ENCODE measurements around the gene CIT. TPM values are rescaled to one million over a fixed set of nuclear protein-coding genes. Genes with fewer than 3 reads are reported as not detected.

CIT gene
- total RNA-seq, 2 experiments from 2014 or later, result 43.3 to 48.4 TPM

GRCh38 chr12:119775246-119775895, 101.7 kb downstream of the CIT start:
- TF ChIP-seq, protein P1, sequence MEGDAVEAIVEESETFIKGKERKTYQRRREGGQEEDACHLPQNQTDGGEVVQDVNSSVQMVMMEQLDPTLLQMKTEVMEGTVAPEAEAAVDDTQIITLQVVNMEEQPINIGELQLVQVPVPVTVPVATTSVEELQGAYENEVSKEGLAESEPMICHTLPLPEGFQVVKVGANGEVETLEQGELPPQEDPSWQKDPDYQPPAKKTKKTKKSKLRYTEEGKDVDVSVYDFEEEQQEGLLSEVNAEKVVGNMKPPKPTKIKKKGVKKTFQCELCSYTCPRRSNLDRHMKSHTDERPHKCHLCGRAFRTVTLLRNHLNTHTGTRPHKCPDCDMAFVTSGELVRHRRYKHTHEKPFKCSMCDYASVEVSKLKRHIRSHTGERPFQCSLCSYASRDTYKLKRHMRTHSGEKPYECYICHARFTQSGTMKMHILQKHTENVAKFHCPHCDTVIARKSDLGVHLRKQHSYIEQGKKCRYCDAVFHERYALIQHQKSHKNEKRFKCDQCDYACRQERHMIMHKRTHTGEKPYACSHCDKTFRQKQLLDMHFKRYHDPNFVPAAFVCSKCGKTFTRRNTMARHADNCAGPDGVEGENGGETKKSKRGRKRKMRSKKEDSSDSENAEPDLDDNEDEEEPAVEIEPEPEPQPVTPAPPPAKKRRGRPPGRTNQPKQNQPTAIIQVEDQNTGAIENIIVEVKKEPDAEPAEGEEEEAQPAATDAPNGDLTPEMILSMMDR (IDR thresholded peaks at IDR 0.05), result no peak
- DNase-seq (no peak), ATAC-seq (no peak)
- Mint-ChIP-seq H3K4me3 (no peak overlapping the region), H3K27ac (no peak overlapping the region), H3K36me3 (ENCODE audit: low read depth) (peaks cover 23% of the 10 kb centered on the region), H3K27me3 (no peaks in the 10 kb centered on the region), H3K9me3 (no peaks in the 10 kb centered on the region), H3K4me1 (ENCODE audit: low read depth) (no peaks in the 10 kb centered on the region)
- intact Hi-C loops (cut with micrococcal nuclease), result no loop called here
- ChIA-PET CTCF (no interaction called here), POLR2A (no interaction called here)

DNA sequence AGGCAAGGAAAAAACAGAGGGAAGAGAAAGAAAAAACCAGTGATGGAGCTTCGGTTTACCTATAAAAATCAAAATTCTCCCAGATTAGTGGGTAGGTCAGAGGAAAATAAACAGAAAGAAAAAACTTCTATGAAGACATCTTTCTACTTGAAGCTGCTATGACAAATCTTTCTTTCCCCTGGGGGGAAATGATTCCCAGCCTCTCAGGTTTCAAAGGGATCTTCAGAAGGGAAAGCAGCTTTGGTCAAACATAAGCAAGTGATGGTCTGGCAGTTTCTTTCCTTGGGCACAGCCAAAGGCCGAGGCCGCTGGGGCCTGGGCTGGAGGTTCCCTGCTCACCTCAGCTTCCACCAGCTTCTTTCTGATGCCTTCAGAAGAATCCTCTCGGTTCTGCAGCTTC, 104.7 kb downstream of the CIT start:
- Mint-ChIP-seq H3K36me3 (ENCODE audit: low read depth) (peaks cover 24% of the 10 kb centered on the region), H3K27ac (no peak overlapping the region), H3K9me3 (no peaks in the 10 kb centered on the region), H3K4me3 (no peak overlapping the region), H3K27me3 (no peaks in the 10 kb centered on the region), H3K4me1 (ENCODE audit: low read depth) (no peaks in the 10 kb centered on the region)
- ChIA-PET CTCF (interaction anchor here (1.1 kb wide), 1 partner anchor 9 kb away, joined by 5 read pairs; no protein-coding TSS in a partner anchor), POLR2A (no interaction called here)
- intact Hi-C loops (cut with micrococcal nuclease), result no loop called here
- DNase-seq (no peak), ATAC-seq (no peak)
- TF ChIP-seq, protein P1 (IDR thresholded peaks at IDR 0.05), result no peak

- no peak overlapping the region for H3K27ac Mint-ChIP-seq
- TF ChIP-seq, protein P1 (IDR thresholded peaks at IDR 0.05), result no peak
- H3K27me3 Mint-ChIP-seq, result no peaks in the 10 kb centered on the region
- intact Hi-C loops (cut with micrococcal nuclease), result no loop called here
- H3K4me3 Mint-ChIP-seq, result no peak overlapping the region
- H3K9me3 Mint-ChIP-seq, result no peaks in the 10 kb centered on the region
- no peaks in the 10 kb centered on the region for H3K4me1 Mint-ChIP-seq (ENCODE audit: low read depth)
- H3K36me3 Mint-ChIP-seq (ENCODE audit: low read depth), result peaks cover 30% of the 10 kb centered on the region
- DNase-seq (no peak), ATAC-seq (no peak)
- ChIA-PET POLR2A (no interaction called here), CTCF (no interaction called here)
Observed at GRCh38 chr12:119770146-119770545, 107.0 kb downstream of the CIT start.

GRCh38 chr12:119762619-119763018, 114.5 kb downstream of the CIT start:
- ChIA-PET CTCF (interaction anchor here (1.7 kb wide), 1 partner anchor 18 kb away, joined by 8 read pairs; no protein-coding TSS in a partner anchor), POLR2A (no interaction called here)
- TF ChIP-seq, protein P1 (IDR thresholded peaks at IDR 0.05), result no peak
- intact Hi-C loops (cut with micrococcal nuclease), result no loop called here
- Mint-ChIP-seq H3K9me3 (peaks cover 3% of the 10 kb centered on the region), H3K27me3 (no peaks in the 10 kb centered on the region), H3K4me1 (ENCODE audit: low read depth) (no peaks in the 10 kb centered on the region), H3K27ac (no peak overlapping the region), H3K4me3 (no peak overlapping the region), H3K36me3 (ENCODE audit: low read depth) (peaks cover 36% of the 10 kb centered on the region)
- DNase-seq (no peak), ATAC-seq (no peak)

DNA sequence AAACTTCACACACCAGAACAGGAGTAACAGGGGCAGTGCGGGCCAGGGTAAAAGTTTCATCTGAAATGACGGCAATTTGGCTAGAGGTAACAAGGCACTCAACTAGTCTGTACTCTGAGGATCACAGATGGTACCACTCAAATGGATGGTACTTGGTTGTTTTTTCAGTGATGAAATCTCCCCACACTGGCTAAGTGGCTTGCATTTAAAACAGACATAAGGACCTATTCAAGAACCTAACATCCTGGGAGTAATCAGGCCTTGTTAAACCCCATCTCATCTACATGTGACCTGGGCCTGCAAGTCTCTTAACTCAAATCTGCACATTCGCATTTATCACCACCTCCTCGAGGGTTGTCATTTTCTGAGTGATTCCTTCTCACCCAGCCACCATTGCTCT, 118.4 kb downstream of the CIT start:
- H3K36me3 Mint-ChIP-seq (ENCODE audit: low read depth), result peaks cover 24% of the 10 kb centered on the region
- DNase-seq (no peak), ATAC-seq (no peak)
- TF ChIP-seq, protein P1 (IDR thresholded peaks at IDR 0.05), result no peak
- CTCF ChIA-PET, result no interaction called here
- no peaks in the 10 kb centered on the region for H3K27me3 Mint-ChIP-seq
- no peak overlapping the region for H3K27ac Mint-ChIP-seq
- no peak overlapping the region for H3K4me3 Mint-ChIP-seq
- H3K9me3 Mint-ChIP-seq, result no peaks in the 10 kb centered on the region
- H3K4me1 Mint-ChIP-seq (ENCODE audit: low read depth), result no peaks in the 10 kb centered on the region
- POLR2A ChIA-PET, result no interaction called here
- intact Hi-C loops (cut with micrococcal nuclease), result no loop called here

Data from activated CD8-positive, alpha-beta T cell treated with anti-CD3 and anti-CD28 coated beads for 36 hours (primary cell).